Measurements from ENCODE around the gene PPM1H. TPM values are rescaled to one million over a fixed set of nuclear protein-coding genes. Genes with fewer than 3 reads are reported as not detected.

The PPM1H gene
- total and polyA plus RNA-seq, 2 donors (not counting 1 experiment from before 2014, with no cell fraction given): 0.01 TPM; not detected in 1

GRCh38 chr12:62632411-62632918, 302.5 kb downstream of the PPM1H start:
- Histone ChIP-seq H4K20me1 (ENCODE audit: control insufficient read depth, insufficient read depth, low read length, poor library complexity, severe bottlenecking) (no peaks in the 10 kb centered on the region), H3K36me3 (replicated peaks in 1 of 2; ENCODE audit: control extremely low read depth in 1 of 2, control insufficient read depth in 1 of 2, extremely low read depth in 1 of 2, insufficient read depth in 2 of 2, low read length in 1 of 2) (no peaks in the 10 kb centered on the region), H3K79me2 (ENCODE audit: control insufficient read depth, insufficient read depth, low read length) (no peaks in the 10 kb centered on the region), H3K9me3 (ENCODE audit: control extremely low read depth in 1 of 3, control insufficient read depth in 2 of 3, insufficient read depth in 1 of 3, low read length in 2 of 3) (no peaks in the 10 kb centered on the region), H3K4me2 (replicated peaks; ENCODE audit: low read depth, low read length, poor library complexity, severe bottlenecking) (peak overlapping the region; percentile 80), H3K27ac (ENCODE audit: low read length in 2 of 2) (no peak overlapping the region), H3K4me1 (ENCODE audit: control insufficient read depth in 2 of 2, insufficient read depth in 2 of 2, low read length in 2 of 2) (peaks cover 18 to 19% of the 10 kb centered on the region in 2 donors), H2AFZ (ENCODE audit: insufficient read depth, low read depth, low read length, poor library complexity, severe bottlenecking) (peak overlapping the region; percentile 67), H3K9ac (ENCODE audit: low read length) (peak overlapping the region; percentile 52), H3K27me3 (replicated peaks in 1 of 4; ENCODE audit: control extremely low read depth in 1 of 4, control insufficient read depth in 3 of 4, insufficient read depth in 4 of 4, low read length in 3 of 4) (peaks cover 0 to 43% (median 39%) of the 10 kb centered on the region in 4 experiments), H3K4me3 (ENCODE audit: control extremely low read depth in 1 of 5, extremely low read depth in 1 of 5, insufficient read depth in 1 of 5, low read depth in 2 of 5, low read length in 4 of 5) (peak overlapping the region in 4 of 5 experiments; percentile 40 to 60 (median 55))
- Mint-ChIP-seq H3K27ac (no peak overlapping the region), H3K4me3 (peak overlapping the region; percentile 89), H3K9me3 (ENCODE audit: insufficient read depth) (no peaks in the 10 kb centered on the region), H3K27me3 (peaks cover 76% of the 10 kb centered on the region), H3K4me1 (peaks cover 14% of the 10 kb centered on the region)
- DNase-seq (peak; percentile 55), ATAC-seq (ENCODE audit: low read depth) (peak; percentile 40)
- intact Hi-C loops (cut with micrococcal nuclease): loop anchor here (2.0 kb wide), 1 partner anchor 30 kb away; no protein-coding TSS in a partner anchor
- ChIA-PET POLR2A (no interaction called here), CTCF (interaction anchor here (1.5 kb wide), 1 partner anchor 29 kb away, joined by 4 read pairs; no protein-coding TSS in a partner anchor)
- no peak for TF ChIP-seq CTCF (IDR thresholded peaks at IDR 0.05)
- no peak for TF ChIP-seq EZH2 (IDR thresholded peaks at IDR 0.05; ENCODE audit: borderline replicate concordance, insufficient read depth, low read depth, low read length, poor library complexity, severe bottlenecking)
- WGBS (ENCODE audit: insufficient coverage): 5% methylated on average over 19 of the region's 22 CpGs

Measured in B cell (primary cell).